HEK293 (cell line): ENCODE data around the gene ABCF1.
A peak's percentile ranks its signal among the peaks of the same experiment; 100 is the strongest.

Experiments
- CTCF ChIA-PET: fragments of 350-600 bp; formaldehyde crosslinking; extraction: SDS; loops from one replicate; lab custom pipeline; 2021; ENCODE audit warnings: antibody characterized with exemption; lab: Yijun Ruan, JAX
- POLR2A ChIA-PET: fragments of 300-600 bp; formaldehyde crosslinking; extraction: SDS; loops from one replicate; lab custom pipeline; 2020; ENCODE audit warnings: antibody characterized with exemption, inconsistent platforms; lab: Yijun Ruan, JAX
- H3K27ac ChIP-seq: fragments of 200-500 bp; sonication (Bioruptor generic); 2 replicates; pipeline ENCODE4 v1.5.1; 2014; ENCODE audit warnings: low read depth, low read length, control low read depth, inconsistent platforms; ENCODE audit errors: extremely low read depth
- H3K36me3 ChIP-seq, 2 experiments: fragments of 200-500 bp in 1 of 2; sonication (Bioruptor generic) in 1 of 2; 1 replicate in 1 of 2; 2 replicates in 1 of 2; pipeline ENCODE4 v1.5.1; 2014 to 2017; ENCODE audit warnings: inconsistent platforms in 2 of 2, low read length in 2 of 2; ENCODE audit not compliant: control insufficient read depth in 2 of 2, insufficient read depth in 1 of 2
- H3K4me1 ChIP-seq: fragments of 200-500 bp; sonication (Bioruptor generic); 2 replicates; pipeline ENCODE4 v1.5.1; 2014; ENCODE audit warnings: mild to moderate bottlenecking, low read length, inconsistent platforms; ENCODE audit not compliant: control insufficient read depth, insufficient read depth
- H3K4me3 ChIP-seq: 2 replicates; pipeline ENCODE4 v1.5.1; 2011; ENCODE audit warnings: low read depth, mild to moderate bottlenecking, control low read depth, low read length, moderate library complexity
- H3K9me3 ChIP-seq: fragments of 200-500 bp; sonication (Bioruptor generic); 2 replicates; pipeline ENCODE4 v1.5.1; 2014; ENCODE audit warnings: low read depth, low read length, inconsistent platforms; ENCODE audit not compliant: control insufficient read depth, insufficient read depth
- BCL11A ChIP-seq: fragments of 450-650 bp; formaldehyde crosslinking; IDR thresholded peaks from 2 replicates; pipeline ENCODE4 v1.5.1; 2016; ENCODE audit warnings: low read depth, missing biosample characterization, missing genetic modification characterization
- FEZF1 ChIP-seq: fragments of 450-650 bp; formaldehyde crosslinking; IDR thresholded peaks from 2 replicates; pipeline ENCODE4 v1.5.1; 2016; ENCODE audit warnings: missing biosample characterization, missing genetic modification characterization
- GLI2 ChIP-seq: fragments of 450-650 bp; formaldehyde crosslinking; IDR thresholded peaks from 2 replicates; pipeline ENCODE4; 2017; ENCODE audit warnings: missing biosample characterization, missing genetic modification characterization, low read depth, borderline replicate concordance
- GLIS2 ChIP-seq: fragments of 450-650 bp; formaldehyde crosslinking; IDR thresholded peaks from 2 replicates; pipeline ENCODE4 v1.5.1; 2016; ENCODE audit warnings: missing biosample characterization, missing genetic modification characterization
- HOXA7 ChIP-seq: sonication (generic); formaldehyde crosslinking; IDR thresholded peaks from 2 replicates; pipeline ENCODE4 v1.8.1; 2022; ENCODE audit warnings: missing genetic modification reagents, borderline replicate concordance
- KLF1 ChIP-seq: fragments of 450-650 bp; formaldehyde crosslinking; IDR thresholded peaks from 2 replicates; pipeline ENCODE4 v1.5.1; 2016; ENCODE audit warnings: missing biosample characterization, missing genetic modification characterization
- SP2 ChIP-seq: fragments of 450-650 bp; formaldehyde crosslinking; IDR thresholded peaks from 2 replicates; pipeline ENCODE4 v1.5.1; 2016; ENCODE audit warnings: missing biosample characterization, missing genetic modification characterization
- TCF7L2 ChIP-seq: IDR thresholded peaks from 2 replicates; pipeline ENCODE4 v1.6.1; 2011; ENCODE audit warnings: low read depth, mild to moderate bottlenecking, inconsistent platforms, low read length, moderate library complexity, borderline replicate concordance
- WT1 ChIP-seq: fragments of 450-650 bp; formaldehyde crosslinking; IDR thresholded peaks from 2 replicates; pipeline ENCODE4 v1.5.1; 2016; ENCODE audit warnings: missing biosample characterization, missing genetic modification characterization
- YY2 ChIP-seq: fragments of 450-650 bp; formaldehyde crosslinking; IDR thresholded peaks from 2 replicates; pipeline ENCODE4 v1.5.1; 2016; ENCODE audit warnings: missing biosample characterization, missing genetic modification characterization
- ZNF175 ChIP-seq: fragments of 450-650 bp; formaldehyde crosslinking; IDR thresholded peaks from 2 replicates; pipeline ENCODE4 v1.5.1; 2016; ENCODE audit warnings: missing biosample characterization, missing genetic modification characterization
- ZNF184 ChIP-seq: fragments of 450-650 bp; IDR thresholded peaks from 2 replicates; pipeline ENCODE4 v1.5.1; 2018; ENCODE audit warnings: missing biosample characterization, mild to moderate bottlenecking, missing genetic modification characterization
- ZNF211 ChIP-seq: fragments of 450-650 bp; formaldehyde crosslinking; IDR thresholded peaks from 2 replicates; pipeline ENCODE4 v1.5.1; 2016; ENCODE audit warnings: low read depth, missing biosample characterization, missing genetic modification characterization
- ZNF248 ChIP-seq: fragments of 450-650 bp; formaldehyde crosslinking; IDR thresholded peaks from 2 replicates; pipeline ENCODE4 v1.5.1; 2017; ENCODE audit warnings: missing biosample characterization, missing genetic modification characterization
- ZNF266 ChIP-seq: fragments of 450-650 bp; formaldehyde crosslinking; IDR thresholded peaks from 2 replicates; pipeline ENCODE4 v1.5.1; 2016; ENCODE audit warnings: missing biosample characterization, missing genetic modification characterization, low read depth
- ZNF302 ChIP-seq: fragments of 450-650 bp; formaldehyde crosslinking; IDR thresholded peaks from 2 replicates; pipeline ENCODE4 v1.5.1; 2016; ENCODE audit warnings: missing biosample characterization, missing genetic modification characterization, low read depth
- ZNF341 ChIP-seq: fragments of 450-650 bp; formaldehyde crosslinking; IDR thresholded peaks from 2 replicates; pipeline ENCODE4; 2016; ENCODE audit warnings: low read depth, missing biosample characterization, missing genetic modification characterization
- ZNF747 ChIP-seq: fragments of 450-650 bp; formaldehyde crosslinking; IDR thresholded peaks from 2 replicates; pipeline ENCODE4 v1.5.1; 2016; ENCODE audit warnings: missing biosample characterization, missing genetic modification characterization
- ZNF792 ChIP-seq: fragments of 450-650 bp; formaldehyde crosslinking; IDR thresholded peaks from 2 replicates; pipeline ENCODE4 v1.5.1; 2016; ENCODE audit warnings: missing biosample characterization, missing genetic modification characterization
- TF ChIP-seq, protein P1 (sequence below): IDR thresholded peaks from 2 replicates; pipeline ENCODE4 v1.6.1; 2011; ENCODE audit warnings: mild to moderate bottlenecking, low read depth, low read length, borderline replicate concordance
- TF ChIP-seq, protein P2 (sequence below): fragments of 450-650 bp; formaldehyde crosslinking; IDR thresholded peaks from 2 replicates; pipeline ENCODE4 v1.5.1; 2016; ENCODE audit warnings: missing biosample characterization, missing genetic modification characterization
- TF ChIP-seq, protein P3 (sequence below): fragments of 450-650 bp; formaldehyde crosslinking; IDR thresholded peaks from 2 replicates; pipeline ENCODE4 v1.5.1; 2016; ENCODE audit warnings: missing biosample characterization, missing genetic modification characterization
- TF ChIP-seq, protein P4 (sequence below): fragments of 450-650 bp; formaldehyde crosslinking; IDR thresholded peaks from 2 replicates; pipeline ENCODE4 v1.5.1; 2016; ENCODE audit warnings: missing biosample characterization, missing genetic modification characterization, borderline replicate concordance
- TF ChIP-seq, protein P5 (sequence below): fragments of 450-650 bp; formaldehyde crosslinking; optimal IDR thresholded peaks from 2 replicates; pipeline ENCODE3; 2016; ENCODE audit warnings: missing biosample characterization, mild to moderate bottlenecking, missing genetic modification characterization

The ABCF1 gene

DNA sequence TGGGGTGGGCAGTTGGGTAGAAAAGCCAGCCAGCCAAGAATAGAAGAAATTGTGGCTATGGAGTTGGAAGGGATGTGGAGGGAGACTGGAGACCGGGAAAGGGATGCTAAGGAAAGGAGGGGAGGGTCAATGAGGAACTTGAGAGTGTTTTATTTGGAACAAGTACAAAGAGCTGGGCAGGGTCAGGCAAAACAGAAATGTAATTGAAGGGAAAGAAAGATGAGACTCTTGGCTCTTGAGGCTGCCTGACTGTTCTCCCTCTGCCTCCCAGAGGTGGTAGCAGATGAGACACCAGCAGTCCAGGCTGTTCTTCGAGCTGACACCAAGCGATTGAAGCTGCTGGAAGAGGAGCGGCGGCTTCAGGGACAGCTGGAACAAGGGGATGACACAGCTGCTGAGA, 12.7 kb downstream of the ABCF1 start:
- Histone ChIP-seq H3K9me3 (no peaks in the 10 kb centered on the region), H3K4me3 (no peak overlapping the region), H3K27ac (no peak overlapping the region), H3K36me3 (peaks cover 90 to 98% of the 10 kb centered on the region in 2 experiments), H3K4me1 (no peaks in the 10 kb centered on the region)
- POLR2A ChIA-PET, result interaction anchor here (0.7 to 1.8 kb wide), 4 partner anchors 9 to 13 kb away, joined by 3 to 10 read pairs (median 4); partner anchors contain the start of gene ABCF1
- CTCF ChIA-PET, result interaction anchor here (0.7 to 2.7 kb wide), 2 partner anchors 13 to 102 kb away, joined by 4 to 17 read pairs; no protein-coding TSS in a partner anchor
- TF ChIP-seq YY2 (tag by site-specific recombination) (no peak), GLI2 (tag by site-specific recombination) (no peak), ZNF248 (tag by site-specific recombination) (no peak), ZNF266 (tag by site-specific recombination) (no peak), WT1 (tag by site-specific recombination) (0 out of 2 replicates have a peak, but pooled peaks have one; percentile 24), ZNF341 (tag by site-specific recombination) (peak; percentile 70), ZNF792 (no peak), KLF1 (tag by site-specific recombination) (peak; percentile 65), BCL11A (tag by site-specific recombination) (no peak)

DNA sequence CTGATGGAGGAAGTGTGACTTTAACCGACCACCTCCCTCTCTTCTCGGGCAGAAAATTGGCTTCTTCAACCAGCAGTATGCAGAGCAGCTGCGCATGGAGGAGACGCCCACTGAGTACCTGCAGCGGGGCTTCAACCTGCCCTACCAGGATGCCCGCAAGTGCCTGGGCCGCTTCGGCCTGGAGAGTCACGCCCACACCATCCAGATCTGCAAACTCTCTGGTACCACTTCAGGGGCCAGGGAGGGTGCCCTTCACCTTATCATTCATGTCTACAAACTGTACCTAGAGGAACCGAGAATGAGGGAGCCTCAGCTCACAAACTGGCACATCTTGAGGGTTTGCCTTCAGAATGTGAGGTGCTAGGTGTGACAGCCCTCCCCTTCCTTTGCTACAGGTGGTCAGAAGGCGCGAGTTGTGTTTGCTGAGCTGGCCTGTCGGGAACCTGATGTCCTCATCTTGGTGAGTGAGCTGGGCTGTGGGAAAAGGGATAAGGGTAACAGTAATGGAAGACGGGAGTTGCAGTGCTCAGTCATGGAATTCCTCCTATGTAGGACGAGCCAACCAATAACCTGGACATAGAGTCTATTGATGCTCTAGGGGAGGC, 18.6 kb downstream of the ABCF1 start:
- H3K4me1 ChIP-seq, result no peaks in the 10 kb centered on the region
- H3K27ac ChIP-seq, result no peak overlapping the region
- H3K4me3 ChIP-seq, result no peak overlapping the region
- ChIA-PET POLR2A (interaction anchor here (1.6 to 2.0 kb wide), 2 partner anchors 11 to 23 kb away, joined by 5 to 7 read pairs; no protein-coding TSS in a partner anchor), CTCF (interaction anchor here (0.5 to 0.7 kb wide), 3 partner anchors 16 to 163 kb away, joined by 3 read pairs; no protein-coding TSS in a partner anchor)
- peaks cover 84 to 97% of the 10 kb centered on the region in 2 experiments for H3K36me3 ChIP-seq
- no peaks in the 10 kb centered on the region for H3K9me3 ChIP-seq
- no peak for TF ChIP-seq TCF7L2
- no peak for TF ChIP-seq SP2 (tag by site-specific recombination)
- no peak for TF ChIP-seq BCL11A (tag by site-specific recombination)
- no peak for TF ChIP-seq ZNF211 (tag by site-specific recombination)
- no peak for TF ChIP-seq FEZF1
- TF ChIP-seq, protein P1, sequence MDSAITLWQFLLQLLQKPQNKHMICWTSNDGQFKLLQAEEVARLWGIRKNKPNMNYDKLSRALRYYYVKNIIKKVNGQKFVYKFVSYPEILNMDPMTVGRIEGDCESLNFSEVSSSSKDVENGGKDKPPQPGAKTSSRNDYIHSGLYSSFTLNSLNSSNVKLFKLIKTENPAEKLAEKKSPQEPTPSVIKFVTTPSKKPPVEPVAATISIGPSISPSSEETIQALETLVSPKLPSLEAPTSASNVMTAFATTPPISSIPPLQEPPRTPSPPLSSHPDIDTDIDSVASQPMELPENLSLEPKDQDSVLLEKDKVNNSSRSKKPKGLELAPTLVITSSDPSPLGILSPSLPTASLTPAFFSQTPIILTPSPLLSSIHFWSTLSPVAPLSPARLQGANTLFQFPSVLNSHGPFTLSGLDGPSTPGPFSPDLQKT, result no peak
- TF ChIP-seq, protein P2, sequence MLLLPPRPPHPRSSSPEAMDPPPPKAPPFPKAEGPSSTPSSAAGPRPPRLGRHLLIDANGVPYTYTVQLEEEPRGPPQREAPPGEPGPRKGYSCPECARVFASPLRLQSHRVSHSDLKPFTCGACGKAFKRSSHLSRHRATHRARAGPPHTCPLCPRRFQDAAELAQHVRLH (tag by site-specific recombination), result no peak
- TF ChIP-seq WT1 (tag by site-specific recombination), result no peak
- no peak for TF ChIP-seq ZNF302 (tag by site-specific recombination)
- no peak for TF ChIP-seq ZNF747 (tag by site-specific recombination)
- TF ChIP-seq, protein P3, sequence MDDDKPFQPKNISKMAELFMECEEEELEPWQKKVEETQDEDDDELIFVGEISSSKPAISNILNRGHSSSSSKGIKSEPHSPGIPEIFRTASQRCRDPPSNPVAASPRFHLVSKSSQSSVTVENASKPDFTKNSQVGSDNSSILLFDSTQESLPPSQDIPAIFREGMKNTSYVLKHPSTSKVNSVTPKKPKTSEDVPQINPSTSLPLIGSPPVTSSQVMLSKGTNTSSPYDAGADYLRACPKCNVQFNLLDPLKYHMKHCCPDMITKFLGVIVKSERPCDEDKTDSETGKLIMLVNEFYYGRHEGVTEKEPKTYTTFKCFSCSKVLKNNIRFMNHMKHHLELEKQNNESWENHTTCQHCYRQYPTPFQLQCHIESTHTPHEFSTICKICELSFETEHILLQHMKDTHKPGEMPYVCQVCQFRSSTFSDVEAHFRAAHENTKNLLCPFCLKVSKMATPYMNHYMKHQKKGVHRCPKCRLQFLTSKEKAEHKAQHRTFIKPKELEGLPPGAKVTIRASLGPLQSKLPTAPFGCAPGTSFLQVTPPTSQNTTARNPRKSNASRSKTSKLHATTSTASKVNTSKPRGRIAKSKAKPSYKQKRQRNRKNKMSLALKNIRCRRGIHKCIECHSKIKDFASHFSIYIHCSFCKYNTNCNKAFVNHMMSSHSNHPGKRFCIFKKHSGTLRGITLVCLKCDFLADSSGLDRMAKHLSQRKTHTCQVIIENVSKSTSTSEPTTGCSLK, result no peak
- no peak for TF ChIP-seq HOXA7 (CRISPR knock-in tag)
- TF ChIP-seq, protein P4, sequence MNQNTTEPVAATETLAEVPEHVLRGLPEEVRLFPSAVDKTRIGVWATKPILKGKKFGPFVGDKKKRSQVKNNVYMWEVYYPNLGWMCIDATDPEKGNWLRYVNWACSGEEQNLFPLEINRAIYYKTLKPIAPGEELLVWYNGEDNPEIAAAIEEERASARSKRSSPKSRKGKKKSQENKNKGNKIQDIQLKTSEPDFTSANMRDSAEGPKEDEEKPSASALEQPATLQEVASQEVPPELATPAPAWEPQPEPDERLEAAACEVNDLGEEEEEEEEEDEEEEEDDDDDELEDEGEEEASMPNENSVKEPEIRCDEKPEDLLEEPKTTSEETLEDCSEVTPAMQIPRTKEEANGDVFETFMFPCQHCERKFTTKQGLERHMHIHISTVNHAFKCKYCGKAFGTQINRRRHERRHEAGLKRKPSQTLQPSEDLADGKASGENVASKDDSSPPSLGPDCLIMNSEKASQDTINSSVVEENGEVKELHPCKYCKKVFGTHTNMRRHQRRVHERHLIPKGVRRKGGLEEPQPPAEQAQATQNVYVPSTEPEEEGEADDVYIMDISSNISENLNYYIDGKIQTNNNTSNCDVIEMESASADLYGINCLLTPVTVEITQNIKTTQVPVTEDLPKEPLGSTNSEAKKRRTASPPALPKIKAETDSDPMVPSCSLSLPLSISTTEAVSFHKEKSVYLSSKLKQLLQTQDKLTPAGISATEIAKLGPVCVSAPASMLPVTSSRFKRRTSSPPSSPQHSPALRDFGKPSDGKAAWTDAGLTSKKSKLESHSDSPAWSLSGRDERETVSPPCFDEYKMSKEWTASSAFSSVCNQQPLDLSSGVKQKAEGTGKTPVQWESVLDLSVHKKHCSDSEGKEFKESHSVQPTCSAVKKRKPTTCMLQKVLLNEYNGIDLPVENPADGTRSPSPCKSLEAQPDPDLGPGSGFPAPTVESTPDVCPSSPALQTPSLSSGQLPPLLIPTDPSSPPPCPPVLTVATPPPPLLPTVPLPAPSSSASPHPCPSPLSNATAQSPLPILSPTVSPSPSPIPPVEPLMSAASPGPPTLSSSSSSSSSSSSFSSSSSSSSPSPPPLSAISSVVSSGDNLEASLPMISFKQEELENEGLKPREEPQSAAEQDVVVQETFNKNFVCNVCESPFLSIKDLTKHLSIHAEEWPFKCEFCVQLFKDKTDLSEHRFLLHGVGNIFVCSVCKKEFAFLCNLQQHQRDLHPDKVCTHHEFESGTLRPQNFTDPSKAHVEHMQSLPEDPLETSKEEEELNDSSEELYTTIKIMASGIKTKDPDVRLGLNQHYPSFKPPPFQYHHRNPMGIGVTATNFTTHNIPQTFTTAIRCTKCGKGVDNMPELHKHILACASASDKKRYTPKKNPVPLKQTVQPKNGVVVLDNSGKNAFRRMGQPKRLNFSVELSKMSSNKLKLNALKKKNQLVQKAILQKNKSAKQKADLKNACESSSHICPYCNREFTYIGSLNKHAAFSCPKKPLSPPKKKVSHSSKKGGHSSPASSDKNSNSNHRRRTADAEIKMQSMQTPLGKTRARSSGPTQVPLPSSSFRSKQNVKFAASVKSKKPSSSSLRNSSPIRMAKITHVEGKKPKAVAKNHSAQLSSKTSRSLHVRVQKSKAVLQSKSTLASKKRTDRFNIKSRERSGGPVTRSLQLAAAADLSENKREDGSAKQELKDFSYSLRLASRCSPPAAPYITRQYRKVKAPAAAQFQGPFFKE (tag by site-specific recombination), result no peak
- TF ChIP-seq ZNF175 (tag by site-specific recombination), result no peak
- TF ChIP-seq, protein P5, sequence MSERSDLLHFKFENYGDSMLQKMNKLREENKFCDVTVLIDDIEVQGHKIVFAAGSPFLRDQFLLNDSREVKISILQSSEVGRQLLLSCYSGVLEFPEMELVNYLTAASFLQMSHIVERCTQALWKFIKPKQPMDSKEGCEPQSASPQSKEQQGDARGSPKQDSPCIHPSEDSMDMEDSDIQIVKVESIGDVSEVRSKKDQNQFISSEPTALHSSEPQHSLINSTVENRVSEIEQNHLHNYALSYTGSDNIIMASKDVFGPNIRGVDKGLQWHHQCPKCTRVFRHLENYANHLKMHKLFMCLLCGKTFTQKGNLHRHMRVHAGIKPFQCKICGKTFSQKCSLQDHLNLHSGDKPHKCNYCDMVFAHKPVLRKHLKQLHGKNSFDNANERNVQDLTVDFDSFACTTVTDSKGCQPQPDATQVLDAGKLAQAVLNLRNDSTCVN, result no peak
- no peak for TF ChIP-seq ZNF184 (tag by site-specific recombination)
- TF ChIP-seq GLIS2 (tag by site-specific recombination), result no peak
